K562 (cell line): ENCODE data around the gene TMEM19. TPM values are rescaled to one million over a fixed set of nuclear protein-coding genes. Genes with fewer than 3 reads are reported as not detected.

ENCODE experiments used
- CBFA2T2 ChIP-seq: fragments of 450-650 bp; conservative IDR thresholded peaks from 2 replicates; pipeline ENCODE4 v1.6.1; 2017; ENCODE audit warnings: mild to moderate bottlenecking
- CBFA2T3 ChIP-seq: fragments of 450-650 bp; IDR thresholded peaks from 2 replicates; pipeline ENCODE4 v1.6.1; 2017
- CHD2 ChIP-seq: IDR thresholded peaks from 2 replicates; pipeline ENCODE4 v1.6.1; 2011; ENCODE audit warnings: low read depth, low read length
- CREB1 ChIP-seq, 2 experiments: sonication (generic) in 1 of 2; formaldehyde crosslinking in 1 of 2; IDR thresholded peaks; 2 replicates each; pipeline versions ENCODE4 v1.6.1 to v1.8.0; 2012 to 2022; ENCODE audit warnings: inconsistent platforms in 1 of 2, mild to moderate bottlenecking in 1 of 2, missing genetic modification reagents in 1 of 2, moderate library complexity in 1 of 2
- DIDO1 ChIP-seq: fragments of 450-650 bp; IDR thresholded peaks from 2 replicates; pipeline ENCODE4 v1.6.1; 2016; ENCODE audit warnings: low read depth, missing biosample characterization, missing genetic modification characterization
- DPF2 ChIP-seq: fragments of 450-650 bp; IDR thresholded peaks from 2 replicates; pipeline ENCODE4 v1.6.1; 2016
- FOXP4 ChIP-seq: sonication (generic); formaldehyde crosslinking; IDR thresholded peaks from 2 replicates; pipeline ENCODE4 v1.8.0; 2022; ENCODE audit warnings: mild to moderate bottlenecking, missing genetic modification reagents, borderline replicate concordance
- GABPB1 ChIP-seq: sonication (generic); formaldehyde crosslinking; IDR thresholded peaks from 2 replicates; pipeline ENCODE4 v1.8.0; 2022; ENCODE audit warnings: mild to moderate bottlenecking, missing genetic modification reagents
- HMGN3 ChIP-seq: IDR thresholded peaks from 2 replicates; pipeline ENCODE4 v1.6.1; 2011; ENCODE audit warnings: borderline replicate concordance, low read depth, mild to moderate bottlenecking, mixed read lengths, low read length; ENCODE audit not compliant: insufficient read length; ENCODE audit errors: extremely low read depth
- KHSRP ChIP-seq: fragments of 450-650 bp; IDR thresholded peaks from 2 replicates; pipeline ENCODE4 v1.6.1; 2017
- LCOR ChIP-seq: sonication (generic); formaldehyde crosslinking; IDR thresholded peaks from 2 replicates; pipeline ENCODE4 v1.8.0; 2022; ENCODE audit warnings: mild to moderate bottlenecking, missing genetic modification reagents
- PCBP1 ChIP-seq: fragments of 200-400 bp; formaldehyde crosslinking; IDR thresholded peaks from 2 replicates; pipeline ENCODE4 v1.6.1; 2018; ENCODE audit warnings: mild to moderate bottlenecking, low read depth, low read length; ENCODE audit not compliant: poor library complexity, severe bottlenecking
- PKNOX1 ChIP-seq: fragments of 450-650 bp; IDR thresholded peaks from 2 replicates; pipeline ENCODE4 v1.6.1; 2016
- RHOXF2B ChIP-seq: fragments of 250-450 bp; sonication (Bioruptor Pico); conservative IDR thresholded peaks from 2 replicates; pipeline ENCODE4 v1.5.1; 2021
- SAFB2 ChIP-seq: fragments of 200-400 bp; formaldehyde crosslinking; IDR thresholded peaks from 2 replicates; pipeline ENCODE4 v1.6.1; 2018; ENCODE audit warnings: borderline replicate concordance, low read length, low read depth, moderate library complexity; ENCODE audit not compliant: severe bottlenecking
- SNRNP70 ChIP-seq: fragments of 200-400 bp; formaldehyde crosslinking; optimal IDR thresholded peaks from 2 replicates; pipeline ENCODE3; 2017; ENCODE audit warnings: low read depth, low read length
- SRSF7 ChIP-seq: fragments of 200-400 bp; formaldehyde crosslinking; optimal IDR thresholded peaks from 2 replicates; pipeline ENCODE3; 2017; ENCODE audit warnings: mild to moderate bottlenecking, low read depth, low read length
- THAP7 ChIP-seq: fragments of 250-450 bp; sonication (Bioruptor Pico); IDR thresholded peaks from 2 replicates; pipeline ENCODE4 v1.5.0; 2021
- ZBTB9 ChIP-seq: fragments of 450-650 bp; formaldehyde crosslinking; IDR thresholded peaks from 2 replicates; pipeline ENCODE4 v1.4.0; 2020; ENCODE audit warnings: mild to moderate bottlenecking, moderate library complexity
- ZNF512 ChIP-seq: IDR thresholded peaks from 2 replicates; pipeline ENCODE4 v1.6.1; 2016; ENCODE audit warnings: missing genetic modification characterization, missing compliant biosample characterization
- ZZZ3 ChIP-seq: fragments of 450-650 bp; IDR thresholded peaks from 2 replicates; pipeline ENCODE4 v1.6.1; 2016; ENCODE audit warnings: antibody characterized with exemption, mild to moderate bottlenecking, moderate library complexity
- polyA plus RNA-seq, 8 experiments: library from polyadenylated mRNA; depleted of rRNA in 4 of 8; stranded (reverse) in 5 of 8; unstranded in 3 of 8; fragments of >200 nt; fragmentation: Nextera tagmentation in 2 of 8; fragmentation: Illumina TruSeq in 1 of 8; extraction: Ambion mirVana in 2 of 8; extraction: Trizol in 1 of 8; gene quantifications; 2 replicates each; pipeline versions ENCODE4 v1.2.1 to v1.2.3, GENCODE V29; 2011 to 2014; ENCODE audit warnings: inconsistent platforms in 1 of 8, missing spikeins in 1 of 8
- total RNA-seq, 7 experiments: library from RNA; depleted of rRNA in 6 of 7; stranded (reverse); fragments of >200 nt in 6 of 7; fragmentation: Illumina TruSeq in 2 of 7; extraction: Trizol in 2 of 7; gene quantifications; 2 replicates each; pipeline versions ENCODE4 v1.2.1 to v1.2.3, GENCODE V29; 2011 to 2021; ENCODE audit warnings: low replicate concordance in 1 of 7

Gene TMEM19
- total and polyA plus RNA-seq, 9 of the 15 experiments (the other 6 are each of a cell fraction or from before 2014, with no cell fraction given) = 8.2 to 24.2 (median 17.2) TPM

- TF ChIP-seq PCBP1 (peak; percentile 17), KHSRP (no peak), THAP7 (CRISPR knock-in tag) (no peak), RHOXF2B (CRISPR knock-in tag) (no peak), GABPB1 (CRISPR knock-in tag) (peak; percentile 74; the same call in 1 of the 2 replicates), CREB1 (IDR thresholded peaks at IDR 0.05) (0 out of 2 replicates have a peak, but pooled peaks have one; percentile 44), CREB1 (CRISPR knock-in tag; IDR thresholded peaks at IDR 0.05) (no peak), SNRNP70 (no peak), PKNOX1 (peak; percentile 88), ZZZ3 (no peak), DPF2 (no peak), LCOR (0 out of 2 replicates have a peak, but pooled peaks have one; percentile 66), CHD2 (peak; percentile 34; the same call in 1 of the 2 replicates), SRSF7 (no peak), ZBTB9 (peak; percentile 81; the same call in 1 of the 2 replicates), ZNF512 (no peak), SAFB2 (no peak), DIDO1 (tag) (no peak), HMGN3 (peak; percentile 84), CBFA2T2 (peak; percentile 18; the same call in 1 of the 2 replicates), CBFA2T3 (0 out of 2 replicates have a peak, but pooled peaks have one; percentile 8), FOXP4 (CRISPR knock-in tag) (peak; percentile 65; the same call in 1 of the 2 replicates)
Measured at GRCh38 chr12:71685914-71686657, at the start of gene TMEM19 (continued).
